ENCODE measurements around the gene ENPP4.
"Not testable (repeated sequence)": the region's sequence is repeated elsewhere in the genome, so short reads cannot be mapped to it uniquely, and the experiment has no call there.

The ENPP4 gene

DNA sequence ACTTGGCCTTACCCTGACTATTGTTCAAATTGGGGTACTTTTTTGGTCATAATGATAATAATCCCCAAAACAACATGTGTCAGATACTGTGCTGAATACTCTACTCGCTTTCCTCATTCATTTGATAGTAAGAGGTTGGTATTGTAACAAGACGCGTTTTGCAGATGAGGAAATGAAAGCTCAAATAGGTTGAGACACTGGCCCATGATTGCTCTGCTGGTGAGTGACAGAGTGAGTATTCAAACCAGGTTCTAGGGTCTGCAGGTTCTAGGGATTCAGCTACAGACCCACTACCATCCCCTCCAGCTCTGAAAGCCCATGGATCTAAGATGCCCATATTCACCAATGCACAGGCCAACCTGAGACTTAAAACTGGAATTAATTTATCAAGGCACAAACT is 1.3 kb upstream of the ENPP4 start:
- no peak overlapping the region for H3K4me3 ChIP-seq (ENCODE audit: control insufficient read depth, low read depth, low read length)
- DNase-seq (ENCODE audit: low read depth), result no peak
- TF ChIP-seq, protein P1, sequence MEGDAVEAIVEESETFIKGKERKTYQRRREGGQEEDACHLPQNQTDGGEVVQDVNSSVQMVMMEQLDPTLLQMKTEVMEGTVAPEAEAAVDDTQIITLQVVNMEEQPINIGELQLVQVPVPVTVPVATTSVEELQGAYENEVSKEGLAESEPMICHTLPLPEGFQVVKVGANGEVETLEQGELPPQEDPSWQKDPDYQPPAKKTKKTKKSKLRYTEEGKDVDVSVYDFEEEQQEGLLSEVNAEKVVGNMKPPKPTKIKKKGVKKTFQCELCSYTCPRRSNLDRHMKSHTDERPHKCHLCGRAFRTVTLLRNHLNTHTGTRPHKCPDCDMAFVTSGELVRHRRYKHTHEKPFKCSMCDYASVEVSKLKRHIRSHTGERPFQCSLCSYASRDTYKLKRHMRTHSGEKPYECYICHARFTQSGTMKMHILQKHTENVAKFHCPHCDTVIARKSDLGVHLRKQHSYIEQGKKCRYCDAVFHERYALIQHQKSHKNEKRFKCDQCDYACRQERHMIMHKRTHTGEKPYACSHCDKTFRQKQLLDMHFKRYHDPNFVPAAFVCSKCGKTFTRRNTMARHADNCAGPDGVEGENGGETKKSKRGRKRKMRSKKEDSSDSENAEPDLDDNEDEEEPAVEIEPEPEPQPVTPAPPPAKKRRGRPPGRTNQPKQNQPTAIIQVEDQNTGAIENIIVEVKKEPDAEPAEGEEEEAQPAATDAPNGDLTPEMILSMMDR (IDR thresholded peaks at IDR 0.05; ENCODE audit: control insufficient read depth, insufficient read depth, low read depth, low read length, missing control alignments), result no peak

DNA sequence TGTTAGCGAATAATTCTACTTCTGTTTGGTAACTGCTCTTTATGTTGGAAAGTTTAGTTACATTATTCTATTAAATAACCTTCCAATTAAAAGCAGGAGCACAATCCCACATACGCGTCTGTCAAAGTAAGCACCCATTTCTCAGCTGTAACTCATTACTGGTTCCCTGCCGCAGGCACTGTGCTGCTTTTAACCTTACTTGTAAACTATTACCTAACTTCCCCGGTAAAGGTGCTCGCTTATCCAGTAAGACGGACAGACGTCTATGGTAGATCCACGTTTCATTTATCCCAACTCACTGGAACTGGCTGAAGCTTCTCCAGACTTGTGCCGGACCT is 529 bp upstream of the ENPP4 start:
- DNase-seq (ENCODE audit: low read depth), result no peak
- TF ChIP-seq, protein P1 (IDR thresholded peaks at IDR 0.05; ENCODE audit: control insufficient read depth, insufficient read depth, low read depth, low read length, missing control alignments), result no peak
- H3K4me3 ChIP-seq (ENCODE audit: control insufficient read depth, low read depth, low read length), result no peak overlapping the region

DNA sequence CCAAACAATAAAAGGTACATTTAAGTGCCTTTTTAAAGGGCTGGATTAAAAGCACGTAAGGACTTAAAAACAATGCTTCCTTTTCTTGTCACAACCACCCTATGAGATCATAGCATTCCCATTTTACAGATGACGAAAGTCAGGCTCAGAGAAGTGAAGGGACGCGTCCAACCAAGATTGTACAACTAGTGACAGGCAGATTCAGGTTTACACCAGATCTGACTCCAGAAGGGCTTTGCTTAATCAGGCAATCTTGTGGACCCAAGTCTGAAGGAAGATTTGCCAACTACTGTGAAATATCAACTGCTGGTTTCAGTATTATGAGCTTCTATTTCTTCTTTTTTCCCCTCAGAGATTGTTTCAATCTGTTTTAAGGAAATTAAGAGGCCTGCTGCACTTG is 877 bp downstream of the ENPP4 start:
- DNase-seq (ENCODE audit: low read depth), result no peak
- TF ChIP-seq, protein P1 (IDR thresholded peaks at IDR 0.05; ENCODE audit: control insufficient read depth, insufficient read depth, low read depth, low read length, missing control alignments), result no peak
- no peak overlapping the region for H3K4me3 ChIP-seq (ENCODE audit: control insufficient read depth, low read depth, low read length)

DNA sequence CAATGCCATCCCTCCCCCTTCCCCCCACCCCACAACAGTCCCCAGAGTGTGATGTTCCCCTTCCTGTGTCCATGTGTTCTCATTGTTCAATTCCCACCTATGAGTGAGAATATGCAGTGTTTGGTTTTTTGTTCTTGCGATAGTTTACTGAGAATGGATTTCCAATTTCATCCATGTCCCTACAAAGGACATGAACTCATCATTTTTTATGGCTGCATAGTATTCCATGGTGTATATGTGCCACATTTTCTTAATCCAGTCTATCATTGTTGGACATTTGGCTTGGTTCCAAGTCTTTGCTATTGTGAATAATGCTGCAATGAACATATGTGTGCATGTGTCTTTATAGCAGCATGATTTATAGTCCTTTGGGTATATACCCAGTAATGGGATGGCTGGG is 1.5 kb downstream of the ENPP4 start:
- not testable (repeated sequence) for H3K4me3 ChIP-seq (ENCODE audit: control insufficient read depth, low read depth, low read length); DNase-seq (ENCODE audit: low read depth)

DNA sequence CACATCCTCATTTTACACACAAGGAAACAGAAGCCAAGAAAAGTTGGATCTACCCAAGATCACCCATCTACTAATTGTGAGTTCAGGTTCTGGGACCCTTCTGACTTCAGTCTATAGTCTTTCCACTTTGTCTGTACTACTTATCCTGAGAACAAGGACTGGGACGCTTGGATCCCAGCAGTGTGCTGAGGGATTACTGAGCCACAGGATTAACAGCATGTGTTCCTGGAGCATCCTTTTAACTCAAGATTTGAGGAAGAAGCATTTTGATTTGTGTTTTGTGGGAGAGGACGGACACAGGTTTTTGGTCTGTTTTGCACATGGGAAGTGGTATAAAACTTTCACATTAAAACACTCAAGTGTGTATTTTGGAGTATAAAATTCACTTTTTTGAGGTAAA is 4.4 kb downstream of the ENPP4 start:
- no peak overlapping the region for H3K4me3 ChIP-seq (ENCODE audit: control insufficient read depth, low read depth, low read length)
- no peak for DNase-seq (ENCODE audit: low read depth)
- TF ChIP-seq, protein P1 (IDR thresholded peaks at IDR 0.05; ENCODE audit: control insufficient read depth, insufficient read depth, low read depth, low read length, missing control alignments), result no peak

DNA sequence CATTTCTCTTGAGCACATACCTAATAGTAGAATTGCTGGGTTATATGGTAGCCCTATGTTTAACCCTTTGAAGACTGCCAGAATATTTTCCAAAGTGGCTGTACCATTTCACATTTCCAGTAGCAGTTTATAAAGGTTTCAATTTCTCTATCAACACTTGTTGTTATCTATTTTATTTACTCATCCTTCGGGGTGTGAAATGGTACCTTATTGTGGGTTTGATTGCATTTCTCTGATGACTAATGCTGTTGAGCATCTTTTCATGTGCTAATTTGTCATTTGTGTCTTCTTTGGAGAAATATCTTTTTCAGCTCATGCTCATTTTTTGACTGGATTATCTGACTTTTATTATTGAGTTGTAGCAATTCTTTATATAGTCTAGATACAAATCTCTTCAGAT is 5.4 kb downstream of the ENPP4 start:
- TF ChIP-seq, protein P1 (IDR thresholded peaks at IDR 0.05; ENCODE audit: control insufficient read depth, insufficient read depth, low read depth, low read length, missing control alignments), result no peak
- no peak for DNase-seq (ENCODE audit: low read depth)
- no peak overlapping the region for H3K4me3 ChIP-seq (ENCODE audit: control insufficient read depth, low read depth, low read length)

DNA sequence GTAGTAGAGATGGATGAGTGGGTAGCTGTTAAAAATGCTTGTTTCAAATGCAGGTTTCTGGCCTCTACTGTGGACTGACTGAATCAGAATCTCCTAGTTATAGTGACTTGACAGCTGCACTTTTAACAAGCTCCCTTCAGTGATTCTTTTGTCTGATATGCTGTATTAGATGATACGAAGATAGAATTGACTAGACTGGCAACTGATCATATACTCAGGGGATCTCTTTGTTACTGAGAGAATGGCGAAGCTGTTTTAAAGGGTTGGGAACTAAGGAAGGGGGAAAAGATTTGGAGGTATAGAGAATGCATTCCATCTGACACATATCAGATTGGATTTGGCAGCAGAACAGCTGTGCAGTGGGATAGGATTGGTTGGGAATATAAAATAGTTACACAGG is 7.0 kb downstream of the ENPP4 start:
- H3K4me3 ChIP-seq (ENCODE audit: control insufficient read depth, low read depth, low read length), result no peak overlapping the region
- TF ChIP-seq, protein P1 (IDR thresholded peaks at IDR 0.05; ENCODE audit: control insufficient read depth, insufficient read depth, low read depth, low read length, missing control alignments), result no peak
- DNase-seq (ENCODE audit: low read depth), result no peak

Measured in AG09309 (cell line).